Heart left ventricle (tissue), 16 donors: Measurements from ENCODE around the gene NAA25. TPM values are rescaled to one million over a fixed set of nuclear protein-coding genes. Genes with fewer than 3 reads are reported as not detected.

Source experiments
- ATAC-seq, 4 donors: fragments of 200-7000 bp; cut with Tn5 transposase; one replicate each; pipeline ENCODE4 v1.9.1; 2020 to 2022; ENCODE audit warnings: moderate library complexity in 4 of 4, mild to moderate bottlenecking in 3 of 4, moderate number of reproducible peaks in 1 of 4
- DNase-seq, 5 donors: peaks; one replicate each; pipeline ENCODE4 v3.0.0-alpha.2; 2020
- H3K27ac ChIP-seq, 12 donors: fragments of 200-600 bp; sonication (generic) in 4 of 12; one replicate each; pipeline versions ENCODE4 v1.5.0 to v1.8.0; 2016 to 2022; ENCODE audit warnings: mild to moderate bottlenecking in 2 of 12
- H3K27me3 ChIP-seq, 9 donors: fragments of 200-600 bp; sonication (generic) in 2 of 9; one replicate each; pipeline versions ENCODE4 v1.5.1 to v1.8.0; 2016 to 2022; ENCODE audit warnings: mild to moderate bottlenecking in 3 of 9
- H3K36me3 ChIP-seq, 9 donors: fragments of 200-600 bp; sonication (generic) in 2 of 9; one replicate each; pipeline versions ENCODE4 v1.5.0 to v1.8.0; 2018 to 2022; ENCODE audit warnings: mild to moderate bottlenecking in 2 of 9
- H3K4me1 ChIP-seq, 12 donors: fragments of 200-600 bp; sonication (generic) in 4 of 12; one replicate each; pipeline versions ENCODE4 v1.5.0 to v1.8.0; 2016 to 2022; ENCODE audit warnings: mild to moderate bottlenecking in 3 of 12
- H3K4me3 ChIP-seq, 12 donors: fragments of 200-600 bp; sonication (generic) in 4 of 12; one replicate each; pipeline versions ENCODE4 v1.5.0 to v1.8.0; 2017 to 2022; ENCODE audit warnings: mild to moderate bottlenecking in 9 of 12, moderate library complexity in 4 of 12
- H3K9me3 ChIP-seq, 12 donors: fragments of 200-600 bp; sonication (generic) in 4 of 12; one replicate each; pipeline versions ENCODE4 v1.5.0 to v1.8.0; 2016 to 2022; ENCODE audit warnings: mild to moderate bottlenecking in 1 of 12
- POLR2A ChIP-seq, 2 donors: fragments of 450-650 bp; IDR thresholded peaks; one replicate each; pipeline ENCODE4 v1.6.1; 2017; ENCODE audit warnings: antibody characterized with exemption in 2 of 2, mild to moderate bottlenecking in 2 of 2, moderate library complexity in 2 of 2
- WGBS, 4 donors: extraction: QIAGEN DNeasy Blood & Tissue Kit in 2 of 4; methylation state at CpG; one replicate each; pipeline versions ENCODE4 v1.1.5 to v1.1.7; 2013 to 2018; 5-methylcytosine and 5-hydroxymethylcytosine counted together
- intact Hi-C, 10 donors: fragments of 100-400 bp; cut with DNase I; formaldehyde crosslinking; loops; one replicate each; pipeline versions ENCODE4 v1.11.1 to v1.14.2; 2022
- polyA plus RNA-seq, 2 donors: library from polyadenylated mRNA; stranded (reverse); fragments of 200-250 nt; gene quantifications; one replicate each; pipeline ENCODE4 v1.2.3, GENCODE V29; 2013
- total RNA-seq, 9 donors: library from RNA; depleted of rRNA in 2 of 9; stranded (reverse); fragments of >200 nt in 2 of 9; fragmentation: NEBNext Ultra II Directional in 3 of 9; extraction: Animal tissue kit (Norgen Biotek cat#: 25700) in 3 of 9; gene quantifications; one replicate each; pipeline versions ENCODE4 v1.1.0 to v1.2.4, GENCODE V29; 2016 to 2023
- TF ChIP-seq, protein P1 (sequence below), 12 donors: fragments of 200-600 bp; sonication (generic) in 4 of 12; IDR thresholded peaks; one replicate each; pipeline versions ENCODE4 v1.5.0 to v1.8.0; 2018 to 2022; ENCODE audit warnings: antibody characterized with exemption in 12 of 12, mild to moderate bottlenecking in 5 of 12
- donor health status: ischemic (EF 13 %, LVEDD 7.1; RV severe dilation, severe dysfunction).
- donor health status: healthy with polysubstance abuse.
- donor health status: DM: no; HTN: yes; CAD: no.
- donor health status: DM: no; HTN: no; CAD: no.
- donor health status: ischemic (EF 25% LVEDD 6.9; RV normal size, moderate dysfunction).
- donor health status: ischemic (EF 25% LVEDD 5.7; RV mildly dilated, moderate dysfunction).
- donor health status: healthy.
- donor health status: DM: yes; HTN: yes; CAD: no.
- donor health status: ischemic (EF 35%, LVEDD 5.7; RV mildly dilated, moderate dysfunction).
- donor health status: nonischemic (EF 11% LVEDD 7.7; RV severe dilation, severe dysfunction).
- donor health status: DM: yes; HTN: yes; CAD: no.
- donor health status: PGD.
- donor health status: ischemic (EF 29% LVEDD 5.4; RV normal size, mild dysfunction).
- donor health status: nonischemic (EF 23%, LVEDD 6.1; RV moderate dilation, normal function).

The NAA25 gene
- total and polyA plus RNA-seq, 11 donors: 5.0 to 25.9 (median 14.4) TPM

DNA sequence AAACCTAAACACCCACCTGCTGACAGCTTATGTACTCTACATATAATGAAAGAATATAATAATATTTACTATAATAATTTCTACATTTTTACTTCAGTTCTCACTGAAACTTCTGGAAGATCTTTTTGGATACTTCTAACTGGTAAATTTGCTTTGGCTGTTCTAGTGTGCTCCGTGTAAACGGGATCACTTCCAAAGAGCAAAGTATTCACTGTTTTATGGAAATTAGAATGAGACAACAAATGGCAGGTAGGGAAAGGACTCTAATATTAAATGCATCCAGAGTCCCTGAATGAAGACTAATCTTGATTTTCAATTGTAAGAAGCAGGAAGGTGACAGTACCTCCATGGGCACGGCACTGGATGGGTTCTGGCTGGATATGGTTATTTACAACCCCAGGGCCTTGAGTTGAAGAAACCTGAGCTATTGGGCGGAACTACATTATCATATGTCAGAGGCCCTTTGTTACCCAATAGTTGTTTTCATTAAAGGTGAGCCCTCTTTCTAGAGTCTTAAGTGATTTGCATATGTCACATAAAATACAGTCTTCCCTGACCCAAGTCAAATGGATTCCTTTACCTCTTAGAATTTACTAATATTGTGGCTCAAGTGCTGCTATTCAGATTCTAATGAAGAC is 84.7 kb downstream of the NAA25 start:
- peaks cover 0 to 90% (median 70%) of the 10 kb centered on the region in 9 donors for H3K36me3 ChIP-seq
- no peak overlapping the region for H3K4me3 ChIP-seq
- no peak for ATAC-seq
- no peak for TF ChIP-seq POLR2A (IDR thresholded peaks at IDR 0.05)
- TF ChIP-seq, protein P1, sequence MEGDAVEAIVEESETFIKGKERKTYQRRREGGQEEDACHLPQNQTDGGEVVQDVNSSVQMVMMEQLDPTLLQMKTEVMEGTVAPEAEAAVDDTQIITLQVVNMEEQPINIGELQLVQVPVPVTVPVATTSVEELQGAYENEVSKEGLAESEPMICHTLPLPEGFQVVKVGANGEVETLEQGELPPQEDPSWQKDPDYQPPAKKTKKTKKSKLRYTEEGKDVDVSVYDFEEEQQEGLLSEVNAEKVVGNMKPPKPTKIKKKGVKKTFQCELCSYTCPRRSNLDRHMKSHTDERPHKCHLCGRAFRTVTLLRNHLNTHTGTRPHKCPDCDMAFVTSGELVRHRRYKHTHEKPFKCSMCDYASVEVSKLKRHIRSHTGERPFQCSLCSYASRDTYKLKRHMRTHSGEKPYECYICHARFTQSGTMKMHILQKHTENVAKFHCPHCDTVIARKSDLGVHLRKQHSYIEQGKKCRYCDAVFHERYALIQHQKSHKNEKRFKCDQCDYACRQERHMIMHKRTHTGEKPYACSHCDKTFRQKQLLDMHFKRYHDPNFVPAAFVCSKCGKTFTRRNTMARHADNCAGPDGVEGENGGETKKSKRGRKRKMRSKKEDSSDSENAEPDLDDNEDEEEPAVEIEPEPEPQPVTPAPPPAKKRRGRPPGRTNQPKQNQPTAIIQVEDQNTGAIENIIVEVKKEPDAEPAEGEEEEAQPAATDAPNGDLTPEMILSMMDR (IDR thresholded peaks at IDR 0.05): no peak
- H3K27me3 ChIP-seq: no peaks in the 10 kb centered on the region
- H3K4me1 ChIP-seq: peaks cover 0 to 16% (median 0%) of the 10 kb centered on the region in 12 donors
- no peaks in the 10 kb centered on the region for H3K9me3 ChIP-seq
- intact Hi-C loops: no loop called here
- H3K27ac ChIP-seq: no peak overlapping the region
- WGBS, 4 donors: 93 to 95% (median 94%) methylated on average over 4 of the region's 4 CpGs
- no peak for DNase-seq

- TF ChIP-seq, protein P1 (IDR thresholded peaks at IDR 0.05): no peak
- no peak for TF ChIP-seq POLR2A (IDR thresholded peaks at IDR 0.05)
- ATAC-seq (peak in 1 of 4 donors; percentile 48), DNase-seq (no peak)
- H3K36me3 ChIP-seq: peaks cover 0 to 90% (median 66%) of the 10 kb centered on the region in 9 donors
- intact Hi-C loops: no loop called here
- peaks cover 0 to 16% (median 0%) of the 10 kb centered on the region in 12 donors for H3K4me1 ChIP-seq
- H3K27ac ChIP-seq: no peak overlapping the region
- no peak overlapping the region for H3K4me3 ChIP-seq
- H3K9me3 ChIP-seq: no peaks in the 10 kb centered on the region
- 86 to 89% (median 88%) methylated on average over 11 of the region's 11 CpGs for WGBS, 4 donors
- no peaks in the 10 kb centered on the region for H3K27me3 ChIP-seq
These were observed 86.2 kb downstream of the NAA25 start for GRCh38 chr12:112022241-112023016.

GRCh38 chr12:112020947-112021457 is 87.6 kb downstream of the NAA25 start:
- ATAC-seq (no peak), DNase-seq (no peak)
- TF ChIP-seq, protein P1 (IDR thresholded peaks at IDR 0.05): no peak
- TF ChIP-seq POLR2A (IDR thresholded peaks at IDR 0.05): no peak
- intact Hi-C loops: no loop called here
- Histone ChIP-seq H3K4me1 (peaks cover 0 to 16% (median 0%) of the 10 kb centered on the region in 12 donors), H3K27ac (no peak overlapping the region), H3K36me3 (peaks cover 0 to 87% (median 73%) of the 10 kb centered on the region in 9 donors), H3K4me3 (no peak overlapping the region), H3K9me3 (no peaks in the 10 kb centered on the region), H3K27me3 (no peaks in the 10 kb centered on the region)
- 86 to 89% (median 87%) methylated on average over 8 of the region's 8 CpGs for WGBS, 4 donors
